Neutrophil (primary cell): ENCODE data around the gene LGI4.

Source experiments
- H3K27ac ChIP-seq: fragments of 200-600 bp; sonication (generic); 2 replicates; pipeline ENCODE4 v1.5.1; 2016; ENCODE audit warnings: mild to moderate bottlenecking, moderate library complexity
- H3K27me3 ChIP-seq: fragments of 200-600 bp; sonication (generic); 2 replicates; pipeline ENCODE4 v1.6.0; 2016; ENCODE audit warnings: mild to moderate bottlenecking
- H3K36me3 ChIP-seq: fragments of 200-600 bp; sonication (generic); 2 replicates; pipeline ENCODE4 v1.5.1; 2017
- H3K4me1 ChIP-seq, 2 experiments: fragments of 200-600 bp in 1 of 2; sonication (generic) in 1 of 2; 1 replicate in 1 of 2; 2 replicates in 1 of 2; pipeline versions ENCODE4 v1.5.1 to v1.6.1; 2013 to 2016; ENCODE audit warnings: low read depth in 1 of 2, low read length in 1 of 2, mild to moderate bottlenecking in 1 of 2, moderate library complexity in 1 of 2; ENCODE audit not compliant: control insufficient read depth in 1 of 2, insufficient read depth in 1 of 2
- H3K4me3 ChIP-seq, 2 experiments: fragments of 200-600 bp in 1 of 2; sonication (generic) in 1 of 2; 1 replicate in 1 of 2; 2 replicates in 1 of 2; pipeline ENCODE4 v1.5.1; 2013 to 2016; ENCODE audit warnings: low read depth in 1 of 2, low read length in 1 of 2, mild to moderate bottlenecking in 1 of 2, moderate library complexity in 1 of 2
- H3K9me3 ChIP-seq: fragments of 200-600 bp; sonication (generic); 2 replicates; pipeline ENCODE4 v1.5.1; 2016
- CTCF ChIP-seq: fragments of 200-600 bp; sonication (generic); IDR thresholded peaks from 2 replicates; pipeline ENCODE4 v1.5.1; 2016; ENCODE audit warnings: antibody characterized with exemption

LGI4 gene

GRCh38 chr19:35115177-35115951 is 19.5 kb downstream of the LGI4 start, which contains the start of gene FXYD3:
Gene FXYD3 (plus strand): TSS chr19:35115823. CDS start chr19:35119377, 3,554 bp downstream.
- Histone ChIP-seq H3K4me1 (no peaks in the 10 kb centered on the region), H3K4me3 (no peak within 1 kb of the TSS), H3K27ac (no peak within 1 kb of the TSS), H3K36me3 (no peaks in the 10 kb centered on the region), H3K27me3 (peaks cover 55% of the 10 kb centered on the region), H3K9me3 (no peaks in the 10 kb centered on the region)
- no peak for TF ChIP-seq CTCF

GRCh38 chr19:35114353-35115176 is 20.3 kb downstream of the LGI4 start:
- peak; percentile 79 for TF ChIP-seq CTCF
- Histone ChIP-seq H3K36me3 (no peaks in the 10 kb centered on the region), H3K9me3 (no peaks in the 10 kb centered on the region), H3K27me3 (peaks cover 57% of the 10 kb centered on the region), H3K27ac (no peak overlapping the region), H3K4me3 (no peak overlapping the region), H3K4me1 (no peaks in the 10 kb centered on the region)

- no peak overlapping the region for H3K27ac ChIP-seq
- no peak overlapping the region for H3K4me3 ChIP-seq
- peaks cover 48% of the 10 kb centered on the region for H3K27me3 ChIP-seq
- no peak for TF ChIP-seq CTCF
- no peaks in the 10 kb centered on the region for H3K4me1 ChIP-seq
- no peaks in the 10 kb centered on the region for H3K9me3 ChIP-seq
- H3K36me3 ChIP-seq: no peaks in the 10 kb centered on the region
These were observed 21.7 kb downstream of the LGI4 start for GRCh38 chr19:35112995-35113688.

GRCh38 chr19:35110974-35111373 is 23.9 kb downstream of the LGI4 start:
- Histone ChIP-seq H3K4me1 (no peaks in the 10 kb centered on the region), H3K36me3 (no peaks in the 10 kb centered on the region), H3K4me3 (no peak overlapping the region), H3K27me3 (peaks cover 28% of the 10 kb centered on the region), H3K9me3 (no peaks in the 10 kb centered on the region), H3K27ac (no peak overlapping the region)
- no peak for TF ChIP-seq CTCF

GRCh38 chr19:35109395-35110112 is 25.3 kb downstream of the LGI4 start:
- H3K4me1 ChIP-seq: no peaks in the 10 kb centered on the region
- H3K27me3 ChIP-seq: peaks cover 14% of the 10 kb centered on the region
- no peak overlapping the region for H3K27ac ChIP-seq
- TF ChIP-seq CTCF: no peak
- no peak overlapping the region for H3K4me3 ChIP-seq
- H3K9me3 ChIP-seq: no peaks in the 10 kb centered on the region
- H3K36me3 ChIP-seq: no peaks in the 10 kb centered on the region
